ENCODE measurements around the gene TPX2. TPM values are rescaled to one million over a fixed set of nuclear protein-coding genes. Genes with fewer than 3 reads are reported as not detected.

TPX2 gene
- polyA plus RNA-seq (ENCODE audit: insufficient read length in 4 of 4) = 10 to 100 TPM; 45.4 to 49.9 (median 47.0) TPM

GRCh38 chr20:31738729-31739549, at the start of gene TPX2:
Gene TPX2 (plus strand): TSS chr20:31739290. CDS start chr20:31757477, 18,187 bp downstream.
- peak; percentile 94 to 97 (median 96) for DNase-seq (ENCODE audit: low read depth in 4 of 4, low spot score in 2 of 4)

DNA sequence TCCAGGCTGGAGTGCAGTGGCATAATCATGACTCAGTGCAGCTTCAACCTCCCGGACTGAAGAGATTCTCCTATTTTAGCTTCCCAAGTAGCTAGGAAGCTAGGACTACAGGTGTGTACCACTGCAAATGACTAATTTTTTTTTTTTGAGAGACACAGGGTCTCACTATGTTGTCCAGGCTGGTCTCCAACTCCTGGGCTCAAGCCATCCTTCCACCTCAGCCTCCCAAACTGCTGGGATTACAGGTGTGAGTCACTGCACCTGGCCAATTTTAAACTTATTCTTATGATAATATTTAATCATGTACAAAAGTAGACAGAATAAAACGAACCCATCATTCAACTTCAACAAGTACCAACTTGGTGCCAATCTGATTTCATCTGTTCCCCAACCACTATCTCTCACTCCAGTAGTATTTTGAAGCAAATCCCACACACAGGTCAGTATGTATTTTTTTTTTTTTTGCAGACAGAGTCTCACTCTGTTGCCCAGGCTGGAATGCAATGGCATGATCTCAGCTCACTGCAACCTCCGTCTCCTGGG, 48.9 kb upstream of the TPX2 start:
- DNase-seq (ENCODE audit: low read depth in 4 of 4, low spot score in 2 of 4) = no peak

- DNase-seq (ENCODE audit: low read depth in 4 of 4, low spot score in 2 of 4) = no peak
Observed at GRCh38 chr20:31691646-31692275, 47.3 kb upstream of the TPX2 start.

DNA sequence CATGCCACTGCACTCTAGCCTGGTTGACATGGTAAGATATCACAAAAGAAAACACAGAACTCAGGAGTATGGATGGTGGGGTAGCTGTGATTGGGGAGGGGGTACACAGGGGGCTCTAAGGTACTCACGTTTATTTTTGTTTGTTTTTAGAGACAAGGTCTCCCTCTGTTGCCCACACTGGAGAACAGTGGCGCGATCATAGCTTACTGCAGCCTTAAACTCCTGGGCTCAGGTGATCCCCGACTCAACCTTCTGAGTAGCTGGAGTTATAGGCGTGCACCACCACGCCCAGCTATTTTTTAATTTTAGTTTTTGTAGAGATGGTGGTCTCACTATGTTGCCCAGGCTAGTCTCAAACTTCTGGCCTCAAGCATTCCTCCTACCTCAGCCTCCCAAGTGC, 45.7 kb upstream of the TPX2 start:
- no peak for DNase-seq (ENCODE audit: low read depth in 4 of 4, low spot score in 2 of 4)

GRCh38 chr20:31693987-31694661, 45.0 kb upstream of the TPX2 start:
- DNase-seq (ENCODE audit: low read depth in 4 of 4, low spot score in 2 of 4) = no peak

- DNase-seq (ENCODE audit: low read depth in 4 of 4, low spot score in 2 of 4) = no peak
Observed at GRCh38 chr20:31694842-31695593, 44.1 kb upstream of the TPX2 start.

GRCh38 chr20:31695849-31696804, 43.0 kb upstream of the TPX2 start:
- no peak for DNase-seq (ENCODE audit: low read depth in 4 of 4, low spot score in 2 of 4)

DNA sequence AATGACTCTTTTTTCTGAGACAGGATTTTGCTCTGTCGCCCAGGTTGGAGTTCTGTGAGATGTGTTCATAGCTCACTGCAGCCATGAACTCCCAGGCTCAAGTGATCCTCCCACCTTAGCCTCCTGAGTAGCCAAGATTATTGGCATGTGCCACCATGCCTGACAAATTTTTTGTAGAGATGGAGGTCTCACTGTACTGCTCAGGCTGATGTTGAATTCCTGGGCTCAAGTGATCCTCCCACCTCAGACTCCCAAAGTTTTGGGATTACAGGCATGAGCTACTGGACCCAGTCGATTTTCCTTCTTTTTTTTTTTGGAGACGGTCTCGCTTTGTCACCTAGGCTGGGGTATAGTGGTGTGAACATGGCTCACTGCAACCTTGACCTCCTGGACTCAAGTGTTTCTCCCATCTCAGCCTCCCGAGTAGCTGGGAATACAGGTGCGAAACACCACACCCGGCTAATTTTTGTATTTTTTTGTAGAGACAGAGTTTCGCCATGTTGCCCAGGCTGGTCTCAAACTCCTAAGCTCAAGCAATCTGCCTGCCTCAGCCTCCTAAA, 40.8 kb upstream of the TPX2 start:
- DNase-seq (ENCODE audit: low read depth in 4 of 4, low spot score in 2 of 4) = no peak

DNA sequence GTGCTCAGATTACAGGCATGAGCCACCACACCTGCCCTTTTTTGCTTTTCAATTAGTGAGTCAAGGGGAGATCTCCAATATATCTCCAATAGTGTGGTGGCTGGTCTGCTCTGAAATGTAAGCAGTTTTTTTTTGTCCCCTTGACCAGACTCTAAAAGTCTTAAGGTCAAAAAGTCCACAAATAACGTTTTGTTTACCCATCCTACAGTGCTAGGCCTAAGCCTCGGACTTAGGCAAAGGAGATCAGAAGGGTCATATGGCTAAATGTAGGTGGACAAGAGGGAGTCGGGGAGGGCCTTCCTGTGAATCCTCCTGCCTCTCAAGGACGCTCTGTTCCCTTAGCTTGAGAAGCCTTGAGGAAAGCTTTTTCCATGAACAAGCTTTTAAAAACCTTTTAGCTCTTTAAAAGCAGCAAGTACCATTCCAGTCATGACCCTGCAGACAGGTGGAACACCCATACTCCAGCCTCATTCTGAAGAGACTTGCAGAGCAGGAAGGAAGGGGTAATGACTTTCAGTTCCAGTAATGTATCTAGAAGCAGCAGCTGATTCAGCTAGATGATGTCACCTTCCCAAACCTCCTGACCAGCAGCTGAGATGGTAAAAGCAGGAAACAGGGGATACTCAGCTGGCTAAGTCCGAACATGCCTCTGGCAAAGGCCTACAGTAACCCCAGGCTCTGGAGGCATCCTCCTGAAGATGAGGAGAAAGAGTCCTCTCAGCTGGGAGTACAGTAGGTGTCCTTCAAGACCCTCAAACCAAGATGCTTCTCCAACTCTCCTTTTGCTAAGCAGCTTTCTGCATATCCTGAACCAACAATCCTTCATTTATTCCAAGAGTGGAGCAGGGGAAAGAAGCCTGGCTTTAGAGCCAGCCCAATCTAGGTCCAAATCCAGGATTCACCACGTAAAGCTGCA, 40.0 kb upstream of the TPX2 start:
- no peak for DNase-seq (ENCODE audit: low read depth in 4 of 4, low spot score in 2 of 4)

DNA sequence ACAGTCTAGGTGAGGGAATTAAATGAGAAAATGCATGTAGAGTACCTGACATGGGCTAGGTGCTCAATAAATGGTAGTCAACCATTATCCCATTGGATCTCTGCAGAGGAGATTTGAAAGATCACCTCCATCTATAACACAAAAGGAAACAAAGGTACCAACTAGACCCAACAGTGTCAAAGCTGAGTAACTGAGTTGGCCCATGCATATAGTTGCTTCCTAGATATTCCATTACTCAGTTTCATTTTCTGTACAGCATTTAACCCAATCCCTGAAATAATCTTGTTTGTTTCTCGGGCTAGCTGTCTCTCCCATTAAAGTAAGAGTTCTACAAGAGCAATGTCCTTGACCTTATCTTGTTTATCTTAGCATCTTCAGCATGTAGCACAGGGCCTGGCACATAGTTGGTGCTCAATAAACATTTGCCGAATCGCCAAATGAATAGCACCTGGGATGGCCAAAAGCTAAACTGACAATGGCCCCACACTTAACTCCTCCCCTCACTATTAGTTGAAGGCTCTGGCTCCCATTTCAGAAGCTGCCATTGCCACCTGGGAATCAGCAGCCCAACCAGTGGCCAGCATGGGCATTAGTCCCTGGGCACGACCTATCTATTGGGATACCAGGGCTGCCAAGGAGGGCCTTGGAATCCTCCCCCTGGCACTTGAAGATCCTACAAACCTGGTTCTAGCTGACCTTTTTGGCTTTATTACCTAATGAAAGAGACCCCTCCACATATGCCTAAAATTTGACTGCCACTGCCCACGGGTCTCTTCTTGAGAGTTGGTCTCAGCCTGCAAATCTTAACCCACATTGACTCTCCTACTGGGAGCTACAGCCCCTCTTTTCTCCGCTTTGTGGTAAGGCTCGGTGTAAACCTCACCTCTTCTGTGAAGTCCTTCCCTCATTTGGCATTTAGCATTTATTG, 39.0 kb upstream of the TPX2 start:
- DNase-seq (ENCODE audit: low read depth in 4 of 4, low spot score in 2 of 4) = no peak

DNA sequence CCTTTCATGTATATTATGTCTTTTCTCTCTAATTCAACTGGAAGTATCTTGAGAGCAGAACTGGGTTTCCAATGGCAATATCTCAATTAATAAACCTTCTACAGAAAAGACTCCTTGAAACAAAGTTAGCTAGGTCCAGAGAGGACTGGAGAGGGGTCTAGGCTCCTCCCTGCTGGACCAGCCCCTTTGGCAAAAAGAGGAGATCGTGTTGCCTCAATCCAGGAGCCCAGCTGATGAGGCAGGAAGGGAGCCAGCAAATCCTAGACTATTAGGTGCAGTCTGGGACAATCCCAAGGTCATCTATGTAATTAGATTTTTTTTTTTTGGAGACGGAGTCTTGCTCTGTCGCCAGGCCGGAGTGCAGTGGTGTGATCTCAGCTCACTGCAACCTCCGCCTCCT, 38.3 kb upstream of the TPX2 start:
- no peak for DNase-seq (ENCODE audit: low read depth in 4 of 4, low spot score in 2 of 4)

DNA sequence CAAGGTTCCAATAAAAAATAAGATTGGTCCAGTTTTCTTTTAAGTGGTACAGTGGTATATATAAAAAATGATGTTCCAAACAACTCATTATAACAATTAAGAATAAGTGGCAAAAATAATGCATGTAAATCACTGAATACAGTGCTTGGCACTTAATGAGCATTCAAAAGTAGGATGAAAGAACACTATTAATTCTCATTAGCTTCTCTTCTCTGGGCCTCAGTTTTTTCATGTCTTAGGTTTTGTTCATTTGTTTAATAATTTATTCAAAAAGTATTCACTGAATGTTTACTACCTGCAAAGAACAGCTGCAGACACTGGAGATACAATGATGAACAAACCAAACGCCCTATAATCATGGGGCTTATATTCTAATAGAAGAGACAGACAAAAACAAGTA, 37.5 kb upstream of the TPX2 start:
- no peak for DNase-seq (ENCODE audit: low read depth in 4 of 4, low spot score in 2 of 4)

- no peak for DNase-seq (ENCODE audit: low read depth in 4 of 4, low spot score in 2 of 4)
Observed at GRCh38 chr20:31704225-31705119, 34.6 kb upstream of the TPX2 start.

DNA sequence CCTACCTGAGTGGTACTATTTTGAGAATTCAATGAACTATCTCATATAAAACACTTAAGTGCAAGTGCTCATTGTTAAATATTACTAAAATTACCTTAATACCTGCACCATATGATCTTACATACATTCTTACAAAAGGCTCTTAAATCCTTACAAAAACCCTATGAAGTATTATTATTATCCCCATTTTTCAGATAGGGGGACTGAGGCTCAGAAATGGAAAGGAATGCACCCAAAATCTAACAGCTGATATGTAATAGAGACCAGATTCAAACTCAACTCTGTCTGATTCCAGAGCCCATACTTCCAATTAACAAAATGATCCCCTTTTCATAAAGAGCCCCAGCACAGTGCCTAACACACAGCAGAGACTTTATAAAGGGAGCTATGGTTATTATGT, 33.9 kb upstream of the TPX2 start:
- DNase-seq (ENCODE audit: low read depth in 4 of 4, low spot score in 2 of 4) = no peak

- DNase-seq (ENCODE audit: low read depth in 4 of 4, low spot score in 2 of 4) = no peak
Observed at GRCh38 chr20:31705598-31706597, 33.2 kb upstream of the TPX2 start.

Data from left renal cortex interstitium (tissue), 4 donors.